Measurements from ENCODE around the gene OR6C76.
"Not testable (repeated sequence)": the region's sequence is repeated elsewhere in the genome, so short reads cannot be mapped to it uniquely, and the experiment has no call there.

OR6C76 gene

DNA sequence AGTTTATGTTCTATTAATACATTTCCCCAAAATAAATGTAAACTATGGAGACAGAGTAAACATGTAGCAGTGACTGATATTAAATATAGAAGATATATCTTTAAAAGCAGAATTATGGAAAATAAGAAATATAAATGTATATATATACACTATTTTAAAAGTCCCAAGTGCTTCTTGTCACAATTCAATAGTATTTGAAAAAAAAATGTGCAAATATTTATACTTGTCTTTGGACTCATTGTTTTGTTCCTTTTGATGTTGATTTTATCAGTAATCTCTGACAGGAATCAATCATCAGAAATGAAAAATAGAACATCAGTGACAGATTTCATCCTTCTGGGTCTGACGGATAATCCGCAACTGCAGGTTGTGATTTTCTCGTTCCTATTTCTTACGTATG lies at the start of gene OR6C76:
Gene OR6C76 (plus strand): TSS at position 301 of the 400 bp plus-strand sequence. CDS start 0 bp downstream, at position 301.
- DNase-seq (ENCODE audit: low spot score), result no peak

DNA sequence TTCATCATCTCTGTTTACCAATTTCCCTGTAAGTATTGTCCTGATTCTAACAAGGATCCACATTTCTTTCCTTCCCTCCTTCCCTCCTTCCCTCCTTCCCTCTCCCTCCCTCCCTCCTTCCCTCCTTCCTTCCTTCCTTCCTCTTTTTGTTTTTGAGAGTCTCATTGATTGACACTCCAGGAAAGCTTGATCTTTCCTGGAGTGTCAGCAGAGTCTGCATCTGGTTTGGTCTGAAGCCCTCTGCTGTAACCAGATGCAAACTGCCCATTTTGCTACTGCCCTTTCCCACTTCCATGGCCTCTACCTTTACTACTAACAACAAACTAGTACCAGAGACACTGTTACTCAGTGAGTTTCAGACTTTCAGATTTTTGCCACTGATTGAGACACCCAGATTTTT lies 40.2 kb upstream of the OR6C76 start:
- no peak for DNase-seq (ENCODE audit: low spot score)

DNA sequence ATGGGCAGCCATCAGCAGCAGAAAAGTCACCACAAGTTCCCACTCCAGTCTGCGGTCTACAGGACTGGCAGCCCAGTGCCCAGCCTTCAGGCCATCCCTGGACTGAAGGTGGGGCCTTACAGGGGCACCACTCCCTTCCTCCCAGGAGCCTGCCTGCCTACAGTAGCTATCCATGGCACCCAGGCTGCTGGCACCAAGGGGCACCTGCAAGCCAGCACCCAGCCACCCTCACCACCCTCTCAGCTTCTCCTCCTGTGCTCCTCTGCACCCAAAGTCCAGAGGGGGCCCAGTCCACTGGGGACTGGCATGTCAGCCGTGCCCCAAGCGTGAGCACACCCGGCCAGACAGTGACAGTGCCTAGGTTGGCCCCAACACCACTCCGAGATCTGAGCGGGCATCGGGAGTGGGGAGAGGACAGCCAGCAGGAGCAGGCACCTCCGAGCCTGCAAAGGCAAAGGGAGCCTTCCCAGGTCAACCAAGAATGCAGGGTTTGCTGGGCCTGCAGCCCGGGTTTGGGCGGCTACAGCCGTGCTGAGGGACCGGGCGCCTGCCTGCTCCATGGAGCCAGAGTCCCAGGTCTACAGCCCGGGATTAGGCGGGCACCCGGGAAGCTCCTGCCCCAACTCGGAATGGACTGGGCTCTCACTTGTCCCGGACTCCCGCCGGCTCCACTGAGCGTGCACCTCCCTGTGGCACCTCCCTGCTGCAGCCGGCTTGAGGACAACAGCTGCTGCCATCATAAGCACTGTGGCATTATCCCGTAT lies 33.8 kb upstream of the OR6C76 start:
- DNase-seq (ENCODE audit: low spot score), result no peak

DNA sequence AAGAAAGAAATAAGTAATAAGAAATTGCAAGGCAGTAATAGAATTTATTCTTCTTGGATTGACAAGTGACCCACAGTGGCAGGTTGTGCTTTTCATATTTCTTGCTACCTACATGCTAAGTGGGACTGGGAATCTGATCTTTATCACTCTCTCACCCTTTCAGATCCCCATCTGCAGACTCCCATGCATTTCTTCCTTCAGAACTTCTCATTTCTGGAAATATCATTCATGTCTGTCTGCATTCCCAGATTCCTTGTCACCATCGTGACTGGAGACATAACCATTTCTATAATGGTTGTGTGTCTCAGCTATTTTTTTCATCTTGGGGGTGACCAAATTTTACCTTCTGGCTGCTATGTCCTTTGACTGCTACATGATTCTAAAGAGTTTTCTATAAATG lies 29.7 kb upstream of the OR6C76 start:
- DNase-seq (ENCODE audit: low spot score), result no peak

DNA sequence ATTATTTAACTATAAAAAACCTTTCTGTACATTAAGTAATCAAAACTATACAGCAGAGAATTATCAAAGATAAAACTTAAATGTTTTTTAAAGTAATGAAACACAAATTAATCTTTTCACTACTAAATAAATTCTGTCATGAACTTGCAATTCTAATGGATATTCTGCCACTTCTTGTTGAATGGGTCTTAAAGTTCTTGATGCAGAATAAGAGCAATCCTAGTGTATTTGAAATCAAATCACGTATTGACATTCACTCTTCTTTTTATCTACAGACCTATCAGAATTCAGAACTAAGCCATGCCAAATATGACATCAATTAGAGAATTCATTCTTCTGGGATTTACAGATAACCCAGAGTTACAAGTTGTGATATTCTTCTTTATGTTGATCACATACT lies 25.8 kb upstream of the OR6C76 start, which contains the start of gene OR6C65:
Gene OR6C65 (plus strand): TSS at position 301 of the 400 bp plus-strand sequence. CDS start 0 bp downstream, at position 301.
- DNase-seq (ENCODE audit: low spot score), result no peak

DNA sequence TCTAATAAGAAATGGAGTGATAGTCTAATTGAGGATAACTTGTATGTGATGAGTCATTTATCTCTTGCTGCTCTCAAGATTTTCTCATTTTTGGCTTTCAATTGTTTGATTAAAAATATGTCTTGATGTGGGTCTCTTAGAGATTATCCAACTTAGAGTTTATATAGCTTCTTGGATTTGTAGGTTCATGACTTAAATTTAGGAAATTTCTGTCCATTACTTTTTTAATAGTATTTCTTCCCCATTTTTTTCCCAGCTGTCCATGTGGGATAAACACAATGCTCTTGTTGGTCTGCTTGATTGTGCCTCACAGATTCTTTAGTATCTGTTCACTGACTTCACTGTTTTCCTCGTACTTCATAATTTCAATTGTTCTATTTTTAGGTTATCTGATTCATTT lies 18.2 kb upstream of the OR6C76 start:
- DNase-seq (ENCODE audit: low spot score), result no peak

DNA sequence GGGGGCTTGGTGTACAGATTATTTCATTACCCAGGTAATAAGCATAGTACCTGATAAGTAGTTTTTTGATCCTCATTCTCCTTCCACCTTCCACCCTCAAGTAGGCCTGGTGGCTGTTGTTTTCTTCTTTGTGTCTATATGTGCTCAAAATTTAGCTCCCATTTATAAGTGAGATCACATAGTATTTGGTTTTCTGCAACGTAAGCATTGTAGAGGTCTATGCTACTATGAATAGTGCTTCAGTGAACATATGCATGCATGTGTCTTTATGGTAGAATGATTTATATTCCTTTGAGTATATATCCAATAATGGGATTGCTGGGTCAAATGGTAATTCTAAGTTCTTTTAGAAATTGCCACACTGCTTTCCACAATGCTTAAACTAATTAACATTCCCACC lies 16.9 kb upstream of the OR6C76 start:
- DNase-seq (ENCODE audit: low spot score), result not testable (repeated sequence)

DNA sequence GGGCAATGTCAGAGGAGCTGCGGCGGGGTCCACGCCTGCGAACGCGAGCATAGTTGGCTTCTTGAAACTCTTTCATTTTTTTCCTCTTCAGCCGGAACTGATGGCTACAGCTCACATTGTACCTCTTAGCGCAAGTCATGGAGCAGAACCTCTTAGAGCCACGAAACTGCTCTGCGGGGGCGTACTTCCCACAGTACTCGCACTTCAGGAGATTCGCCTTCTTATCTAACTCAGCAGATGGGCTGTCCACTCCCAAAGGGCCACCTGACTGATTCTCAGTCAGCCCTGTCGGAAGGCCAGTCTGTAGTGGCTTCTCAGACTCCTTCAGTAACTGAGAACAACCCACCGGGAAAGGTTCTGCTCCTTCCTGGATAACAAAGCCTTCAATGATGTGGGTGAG lies 13.9 kb upstream of the OR6C76 start:
- not testable (repeated sequence) for DNase-seq (ENCODE audit: low spot score)

DNA sequence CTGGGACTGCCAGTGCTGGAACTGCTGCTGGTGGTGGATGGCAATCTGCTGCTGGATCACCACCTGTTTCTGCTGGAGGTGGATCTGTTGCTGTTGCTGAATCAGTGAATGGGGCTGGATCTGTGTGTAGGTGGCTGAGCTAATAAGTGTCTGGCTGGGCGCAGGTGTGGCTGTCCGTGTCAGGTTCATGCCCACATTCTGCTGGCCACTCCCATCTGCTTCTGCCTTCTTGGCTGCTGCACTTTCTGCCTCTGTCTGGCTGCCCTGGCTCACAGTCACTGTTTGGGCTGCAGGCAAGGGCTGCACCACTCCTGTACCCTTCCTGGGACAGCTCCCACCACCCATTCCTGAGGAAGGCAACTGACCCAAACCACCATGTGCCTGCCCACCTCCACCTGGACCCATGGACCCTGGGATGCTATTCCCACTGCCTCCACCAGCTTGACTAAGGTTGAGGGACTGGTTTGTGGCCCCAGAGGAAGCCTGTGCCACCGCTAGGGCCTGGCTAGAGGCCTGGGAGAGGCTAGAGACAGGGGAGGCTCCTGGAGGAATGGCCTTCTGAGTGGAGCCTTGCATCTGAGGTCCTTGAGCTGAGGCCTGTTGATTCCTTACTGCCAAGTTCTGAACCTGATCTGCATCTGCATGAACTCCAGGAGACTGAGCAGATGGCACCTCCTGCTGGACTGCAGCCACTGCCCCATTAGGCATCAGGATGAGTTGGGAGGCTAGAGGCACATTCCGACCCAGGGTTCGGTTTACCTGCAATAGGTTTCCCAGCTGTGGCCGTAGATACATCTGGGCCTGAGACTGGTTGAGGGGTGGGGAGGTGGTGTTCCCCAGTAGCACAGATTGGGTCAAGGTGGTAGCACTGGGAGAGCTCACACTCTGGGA lies 12.3 kb upstream of the OR6C76 start:
- DNase-seq (ENCODE audit: low spot score), result not testable (repeated sequence)

DNA sequence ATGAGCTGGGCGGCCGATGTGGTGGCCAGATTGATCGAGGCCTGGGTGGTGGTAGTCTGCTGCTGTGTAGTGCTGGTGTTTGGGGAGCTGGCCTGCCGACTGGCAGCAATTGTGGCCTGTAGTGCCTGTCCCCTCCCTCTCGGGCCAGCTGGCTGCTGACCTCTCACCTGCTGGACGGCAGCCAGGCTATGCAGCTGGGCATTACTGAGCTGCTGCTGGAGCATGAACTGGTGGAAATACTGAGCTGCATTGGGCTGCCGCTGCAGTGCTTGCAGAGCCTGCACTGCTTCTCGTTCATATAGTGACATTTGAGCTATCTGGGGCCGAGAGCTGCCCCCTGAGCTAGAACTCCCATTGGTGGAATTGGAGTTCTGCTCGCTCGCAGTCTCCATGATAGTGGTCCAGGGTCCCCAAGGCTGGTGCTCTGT lies 11.6 kb upstream of the OR6C76 start:
- DNase-seq (ENCODE audit: low spot score), result not testable (repeated sequence)

DNA sequence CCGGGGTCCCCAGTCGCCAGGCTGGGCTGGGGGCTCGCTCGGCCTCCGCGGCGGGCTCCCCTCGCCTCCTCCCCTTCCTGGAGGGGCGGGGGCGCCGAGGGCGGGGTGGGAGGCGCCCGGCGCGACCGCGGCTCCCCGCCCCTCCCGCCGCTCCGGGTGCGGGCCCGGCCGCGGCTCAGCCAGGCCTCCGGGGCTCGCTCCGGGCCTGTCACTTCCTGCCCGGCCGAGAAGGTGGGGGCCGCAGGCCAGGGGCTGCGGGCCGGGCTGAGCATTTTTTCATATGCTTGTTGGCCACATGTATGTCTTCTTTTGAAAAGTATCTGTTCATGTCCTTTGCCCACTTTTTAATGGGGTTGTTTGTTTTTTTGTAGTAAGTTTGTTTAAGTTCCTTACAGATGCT lies 11.2 kb upstream of the OR6C76 start:
- not testable (repeated sequence) for DNase-seq (ENCODE audit: low spot score)

DNA sequence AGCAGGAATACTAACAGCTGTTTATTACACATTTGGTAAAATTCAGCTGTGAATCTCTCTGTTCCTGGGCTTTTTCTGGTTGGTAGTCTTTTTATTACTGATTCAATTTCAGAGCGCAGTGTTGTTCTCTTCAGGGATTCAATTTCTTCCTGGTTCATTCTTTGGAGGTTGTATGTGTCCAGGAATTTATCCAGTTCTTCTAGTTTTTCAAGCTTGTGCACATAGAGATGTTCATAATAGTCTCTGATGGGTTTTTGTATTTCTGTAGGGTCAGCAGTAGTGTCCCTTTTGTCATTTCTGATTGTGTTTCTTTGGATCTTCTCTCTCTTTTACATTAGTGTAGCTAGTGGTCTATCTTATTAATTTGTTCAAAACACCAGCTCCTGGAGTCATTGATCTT lies 9.1 kb upstream of the OR6C76 start:
- DNase-seq (ENCODE audit: low spot score), result no peak

DNA sequence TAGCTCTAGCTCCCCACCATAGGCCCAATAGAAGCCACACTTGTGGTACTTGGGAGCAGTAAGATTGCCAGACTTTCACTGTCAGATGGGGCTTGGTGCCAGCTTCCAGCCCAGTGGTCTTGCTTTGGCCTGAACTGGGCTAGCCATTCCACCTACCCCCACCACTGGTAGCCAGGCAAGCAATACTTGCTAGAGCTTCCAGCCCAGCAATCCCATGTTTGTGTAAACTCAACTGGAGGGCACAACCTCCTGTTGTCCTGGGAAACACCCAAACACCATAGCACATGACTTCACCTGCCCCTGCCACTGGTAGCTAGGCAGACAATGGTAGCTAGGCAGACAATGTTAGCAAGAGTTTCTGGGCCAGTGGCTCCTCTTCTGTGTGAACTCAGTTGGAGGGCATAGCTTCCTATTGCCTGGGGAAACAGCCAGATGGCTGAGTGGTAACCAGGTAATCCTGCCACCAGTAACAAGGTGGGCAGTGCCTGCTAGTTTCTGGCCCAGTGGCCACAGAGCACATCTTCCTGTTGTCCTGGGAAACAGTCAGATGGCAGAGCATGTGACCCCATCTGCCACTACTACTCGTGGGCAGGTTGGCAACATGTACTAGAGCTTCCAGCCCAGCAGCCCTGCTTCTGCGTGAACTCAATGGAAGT lies 5.6 kb upstream of the OR6C76 start:
- DNase-seq (ENCODE audit: low spot score), result no peak

DNA sequence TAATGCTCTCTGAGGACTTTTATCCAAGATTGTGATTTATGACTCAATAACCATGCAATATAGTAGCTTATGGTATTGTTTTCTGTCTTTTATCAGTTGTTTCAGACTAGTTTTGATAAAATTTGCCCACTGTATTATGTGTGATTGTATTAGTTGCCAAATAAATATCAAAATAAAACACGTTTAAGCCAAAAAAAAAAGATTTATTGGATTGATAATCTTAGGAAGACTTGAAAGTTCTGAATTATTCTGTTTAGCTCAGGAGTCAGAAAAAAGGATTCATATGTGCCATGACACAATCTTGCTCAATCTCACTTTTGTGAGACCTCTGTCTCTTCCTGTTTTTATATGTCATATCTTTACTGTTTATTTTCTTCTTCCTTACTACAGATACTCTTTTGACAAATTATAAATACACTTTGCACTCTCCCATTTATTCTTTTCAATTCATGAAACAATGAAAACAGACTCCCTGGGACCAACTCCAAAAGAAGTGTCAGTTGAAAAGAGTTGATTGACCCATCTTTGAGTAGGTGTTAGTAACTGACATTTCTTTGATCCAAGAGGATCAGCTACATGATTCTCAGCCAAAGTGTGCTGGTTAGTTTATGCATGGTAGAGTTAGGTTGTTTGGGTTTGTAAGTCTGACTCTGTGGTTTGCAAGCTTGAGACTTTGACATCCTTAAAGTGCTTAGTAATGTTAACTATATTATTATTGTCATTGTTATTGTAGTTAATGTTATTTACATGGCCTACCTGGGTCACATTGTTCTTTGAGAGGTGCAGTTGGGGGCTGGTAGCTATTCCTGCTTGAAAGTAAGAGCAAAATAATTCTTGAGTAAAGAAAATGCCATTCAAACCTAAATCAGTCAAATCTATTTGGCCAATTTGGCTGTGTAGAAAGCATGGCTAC lies 2.5 kb downstream of the OR6C76 start:
- no peak for DNase-seq (ENCODE audit: low spot score)

DNA sequence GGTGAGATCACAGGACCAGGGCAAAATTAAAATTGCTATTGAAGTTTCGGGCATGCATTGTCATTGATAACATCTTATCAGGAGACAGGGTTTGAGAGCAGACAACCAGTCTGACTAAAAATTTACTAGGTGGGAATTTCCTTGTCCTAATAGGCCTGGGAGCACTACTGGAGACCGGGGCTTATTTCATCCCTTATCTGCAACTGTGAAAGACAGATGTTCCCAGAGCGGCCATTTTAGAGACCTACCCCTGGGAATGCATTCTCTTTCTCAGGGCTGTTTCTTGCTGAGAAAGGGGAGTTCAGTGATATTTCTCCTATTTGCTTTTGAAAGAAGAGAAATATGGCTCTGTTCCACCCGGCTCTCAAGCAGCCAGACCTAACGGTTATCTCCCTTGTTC lies 15.2 kb downstream of the OR6C76 start:
- DNase-seq (ENCODE audit: low spot score), result not testable (repeated sequence)

DNA sequence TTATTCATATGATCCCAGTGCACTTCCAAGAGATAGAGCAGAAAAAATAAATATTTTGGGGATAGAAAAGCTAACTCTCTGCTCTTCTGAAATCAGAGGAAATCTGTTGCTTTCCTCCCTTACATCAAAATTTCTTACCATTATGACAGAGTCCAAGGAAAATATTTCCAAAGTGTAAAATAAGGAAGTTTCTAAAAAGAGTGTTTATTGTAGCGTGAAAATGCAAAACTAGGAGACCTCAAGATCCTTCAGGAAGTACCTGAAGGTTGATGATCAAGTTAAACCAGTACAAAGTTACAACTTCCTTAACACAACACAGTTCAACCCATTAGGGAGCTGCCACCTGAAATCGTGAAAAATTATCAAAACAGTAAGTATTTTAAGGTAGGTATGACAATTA lies 17.7 kb downstream of the OR6C76 start, which contains the start of gene OR6C2:
Gene OR6C2 (plus strand): TSS at position 301 of the 400 bp plus-strand sequence. CDS start 8,138 bp downstream, outside the sequence.
- no peak for DNase-seq (ENCODE audit: low spot score)

DNA sequence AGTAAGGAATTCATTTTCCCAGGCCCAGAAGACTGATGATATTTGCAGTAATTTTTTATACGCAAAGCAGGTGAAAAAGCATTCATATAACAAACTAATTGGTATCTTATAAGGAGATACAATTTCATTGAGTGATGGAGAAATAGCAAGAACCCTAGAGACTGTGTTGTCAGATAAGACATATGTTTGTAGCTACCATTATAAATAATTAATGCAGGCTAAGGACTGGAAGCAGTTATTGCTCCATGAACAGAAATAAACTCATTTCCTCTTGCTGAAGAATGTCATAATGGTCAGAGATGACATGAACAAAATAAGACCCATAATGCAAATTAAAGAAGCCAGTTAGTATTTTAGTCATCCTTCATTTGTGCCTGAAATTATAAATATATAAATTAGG lies 19.3 kb downstream of the OR6C76 start:
- DNase-seq (ENCODE audit: low spot score), result no peak

DNA sequence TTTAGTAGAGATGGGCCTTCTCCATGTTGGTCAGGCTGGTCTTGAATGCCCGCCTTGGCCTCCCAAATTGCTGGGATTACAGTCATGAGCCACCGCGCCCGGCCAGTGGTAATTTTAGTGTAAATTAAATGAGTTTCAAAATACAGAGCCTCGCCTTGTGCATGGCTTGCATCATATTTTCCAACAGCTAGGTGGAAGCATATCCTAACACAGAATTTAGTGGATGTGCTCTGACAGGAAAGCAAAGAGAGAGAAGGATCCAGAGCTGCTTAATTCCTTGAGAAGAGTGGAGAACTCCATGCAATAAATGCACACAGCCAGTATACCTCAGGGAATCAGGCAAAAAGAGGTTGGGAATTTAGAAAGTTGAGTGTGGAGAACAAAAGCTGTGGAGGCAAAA lies 20.3 kb downstream of the OR6C76 start:
- no peak for DNase-seq (ENCODE audit: low spot score)

DNA sequence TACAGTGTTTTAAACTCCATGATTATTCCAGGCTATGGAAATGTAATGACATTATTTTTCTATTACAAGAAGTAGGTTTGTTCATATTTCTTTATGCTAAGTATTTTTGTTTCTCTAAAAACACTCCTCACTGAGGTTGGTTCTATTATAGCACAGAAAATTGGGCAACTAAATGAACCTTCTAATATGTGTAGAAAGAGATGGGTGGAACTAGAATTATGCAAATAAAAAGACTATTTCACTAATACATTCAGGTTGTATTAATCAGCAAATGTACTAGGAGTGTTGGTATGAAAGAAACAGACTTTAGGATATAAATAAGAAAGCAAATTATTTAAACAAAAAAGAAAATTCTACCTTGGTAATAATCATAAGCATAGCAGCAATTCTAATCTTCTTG lies 22.8 kb downstream of the OR6C76 start:
- DNase-seq (ENCODE audit: low spot score), result no peak

DNA sequence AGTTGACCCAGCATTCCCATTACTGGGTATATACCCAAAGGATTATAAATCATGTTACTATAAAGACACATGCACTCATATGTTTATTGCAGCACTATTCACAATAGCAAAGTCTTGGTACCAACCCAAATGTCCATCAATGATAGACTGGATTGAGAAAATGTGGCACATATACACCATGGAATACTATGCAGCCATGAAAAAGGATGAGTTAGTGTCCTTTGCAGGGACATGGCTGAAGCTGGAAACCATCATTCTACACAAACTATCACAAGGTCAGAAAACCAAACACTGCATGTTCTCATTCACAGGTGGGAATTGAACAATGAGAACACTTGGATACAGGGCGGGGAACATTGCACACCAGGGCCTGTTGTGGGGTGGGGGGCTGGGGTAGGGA lies 38.9 kb downstream of the OR6C76 start:
- not testable (repeated sequence) for DNase-seq (ENCODE audit: low spot score)

DNA sequence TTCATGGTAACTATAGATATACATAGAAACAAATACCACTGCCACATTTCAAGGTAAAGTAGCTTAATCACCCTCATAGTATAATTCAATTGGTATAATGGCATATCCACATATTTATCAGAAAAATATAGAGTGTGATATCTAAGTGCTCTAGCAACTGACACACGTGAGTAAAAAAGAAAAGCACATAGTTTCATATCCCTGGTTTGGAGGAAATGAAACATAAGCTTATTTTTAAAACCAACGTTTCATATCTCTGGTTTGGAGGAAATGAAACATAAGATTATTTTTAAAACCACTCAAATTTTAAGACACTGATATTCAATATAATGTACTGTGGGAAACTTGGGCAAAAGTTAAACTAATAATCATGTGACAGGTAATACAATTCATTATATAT lies 41.8 kb downstream of the OR6C76 start:
- no peak for DNase-seq (ENCODE audit: low spot score)

Measured in activated CD4-positive, alpha-beta T cell treated with anti-CD3 and anti-CD28 coated beads, Interleukin-2, Interleukin-4, amounts not matched to agents 100 ng/mL and 50 ng/mL, durations not matched to agents 16 hours and 8 hours (primary cell).